Body of pancreas (tissue), 4 donors: ENCODE results near the gene SLC25A4. TPM values are rescaled to one million over a fixed set of nuclear protein-coding genes. Genes with fewer than 3 reads are reported as not detected.

Experiments
- ATAC-seq: fragments of 150-250 bp; one replicate; pipeline ENCODE4 v1.9.1; 2016
- DNase-seq, 4 donors: peaks; one replicate each; pipeline ENCODE4 v3.0.0-alpha.2; 2019
- H3K27ac ChIP-seq, 4 donors: fragments of 200-600 bp; sonication (generic); 1 replicate in 3 of 4; 2 replicates in 1 of 4; pipeline versions ENCODE4 v1.5.1 to v1.6.1; 2016 to 2019; ENCODE audit warnings: mild to moderate bottlenecking in 1 of 4, mixed read lengths in 1 of 4, moderate library complexity in 1 of 4
- H3K27me3 ChIP-seq, 2 donors: fragments of 200-600 bp; sonication (generic); one replicate each; pipeline ENCODE4 v1.6.0; 2016; ENCODE audit warnings: mild to moderate bottlenecking in 1 of 2
- H3K36me3 ChIP-seq, 2 donors: fragments of 200-600 bp; sonication (generic); replicated peaks in 1 of 2; 2 replicates each; pipeline ENCODE4 v1.5.1; 2016; ENCODE audit warnings: low read depth in 2 of 2; ENCODE audit not compliant: insufficient read depth in 1 of 2
- H3K4me1 ChIP-seq: fragments of 200-600 bp; sonication (generic); one replicate; pipeline ENCODE4 v1.6.0; 2016
- H3K4me3 ChIP-seq, 2 donors: fragments of 200-600 bp; sonication (generic); 1 replicate in 1 of 2; 2 replicates in 1 of 2; pipeline ENCODE4 v1.5.1; 2016 to 2019
- H3K9me3 ChIP-seq, 3 donors: fragments of 200-600 bp; sonication (generic); 1 replicate in 2 of 3; 2 replicates in 1 of 3; pipeline ENCODE4 v1.5.1; 2016
- CTCF ChIP-seq, 7 experiments: fragments of 450-650 bp in 4 of 7; fragments of 200-600 bp in 3 of 7; sonication (generic) in 3 of 7; IDR thresholded peaks; one replicate each; pipeline ENCODE4 v1.5.1; 2016 to 2019; ENCODE audit warnings: antibody characterized with exemption in 7 of 7
- POLR2A ChIP-seq, 3 donors: fragments of 450-650 bp; IDR thresholded peaks; one replicate each; pipeline ENCODE4 v1.6.1; 2016; ENCODE audit warnings: antibody characterized with exemption in 3 of 3, mild to moderate bottlenecking in 2 of 3
- WGBS, 2 donors: methylation state at CpG; one replicate each; pipeline ENCODE4 v1.1.5; 2017; 5-methylcytosine and 5-hydroxymethylcytosine counted together
- intact Hi-C: fragments of 100-400 bp; cut with DNase I; formaldehyde crosslinking; loops from one replicate; pipeline ENCODE4 v1.15.1; 2023
- total RNA-seq, 2 donors: library from RNA; depleted of rRNA; stranded (reverse); fragments of >200 nt; gene quantifications; one replicate each; pipeline ENCODE4 v1.1.0, GENCODE V29; 2016

Gene SLC25A4
- 10 to 100 TPM; 11.7 to 21.8 TPM for total RNA-seq

- 0% methylated on average over 85 of the region's 87 CpGs; no CpG with 5 or more reads in 1 of the 2 donors for WGBS, 2 donors
- Histone ChIP-seq H3K4me1 (peaks cover 23% of the 10 kb centered on the region), H3K9me3 (no peaks in the 10 kb centered on the region), H3K27ac (peak within 1 kb of the TSS; percentile 28 to 93 (median 85)), H3K36me3 (no peaks in the 10 kb centered on the region), H3K27me3 (no peaks in the 10 kb centered on the region), H3K4me3 (peak within 1 kb of the TSS; percentile 46 to 61)
- ATAC-seq (peak; percentile 97), DNase-seq (peak; percentile 90 to 92 (median 92))
- intact Hi-C loops: no loop called here
- TF ChIP-seq CTCF (IDR thresholded peaks at IDR 0.05) (peak; percentile 27 to 74 (median 47)), POLR2A (IDR thresholded peaks at IDR 0.05) (peak; percentile 94 to 98 (median 94))
Measured at GRCh38 chr4:185142912-185143600, at the start of gene SLC25A4. TSS of gene SLC25A4 (plus strand) at chr4:185143266. CDS start at chr4:185143373, 107 bp downstream.

- ATAC-seq: no peak
- Histone ChIP-seq H3K27ac (no peak overlapping the region), H3K27me3 (no peaks in the 10 kb centered on the region), H3K36me3 (no peaks in the 10 kb centered on the region), H3K4me1 (no peaks in the 10 kb centered on the region), H3K9me3 (no peaks in the 10 kb centered on the region), H3K4me3 (no peak overlapping the region)
- DNase-seq: no peak
- WGBS, 2 donors: 60 to 70% methylated on average over 3 of the region's 3 CpGs
- TF ChIP-seq POLR2A (IDR thresholded peaks at IDR 0.05) (no peak), CTCF (IDR thresholded peaks at IDR 0.05) (no peak)
- intact Hi-C loops: loop anchor here (10.0 kb wide), 1 partner anchor 49 kb away; no protein-coding TSS in a partner anchor
Measured at GRCh38 chr4:185093603-185094002, 49.5 kb upstream of the SLC25A4 start.

GRCh38 chr4:185096032-185096653, 46.9 kb upstream of the SLC25A4 start:
- WGBS, 2 donors: 2 to 14% methylated on average over 2 of the region's 2 CpGs
- DNase-seq (peak; percentile 58 to 70 (median 64)), ATAC-seq (peak; percentile 53)
- Histone ChIP-seq H3K27ac (no peak overlapping the region), H3K9me3 (no peaks in the 10 kb centered on the region), H3K36me3 (no peaks in the 10 kb centered on the region), H3K4me3 (no peak overlapping the region), H3K27me3 (no peaks in the 10 kb centered on the region), H3K4me1 (no peaks in the 10 kb centered on the region)
- TF ChIP-seq POLR2A (IDR thresholded peaks at IDR 0.05) (no peak), CTCF (IDR thresholded peaks at IDR 0.05) (peak; percentile 26 to 81 (median 67))
- intact Hi-C loops: loop anchor here (10.0 kb wide), 1 partner anchor 51 kb away; no protein-coding TSS in a partner anchor

GRCh38 chr4:185098474-185098873, 44.6 kb upstream of the SLC25A4 start:
- H3K36me3 ChIP-seq: no peaks in the 10 kb centered on the region
- no peaks in the 10 kb centered on the region for H3K9me3 ChIP-seq
- no peak for TF ChIP-seq POLR2A (IDR thresholded peaks at IDR 0.05)
- TF ChIP-seq CTCF (IDR thresholded peaks at IDR 0.05): no peak
- DNase-seq (no peak), ATAC-seq (no peak)
- no peak overlapping the region for H3K27ac ChIP-seq
- no peak overlapping the region for H3K4me3 ChIP-seq
- no peaks in the 10 kb centered on the region for H3K4me1 ChIP-seq
- intact Hi-C loops: loop anchor here (10.0 kb wide), 1 partner anchor 54 kb away; no protein-coding TSS in a partner anchor
- H3K27me3 ChIP-seq: no peaks in the 10 kb centered on the region
